HG02571 (cell line): ENCODE measurements around the gene ADGRD1.
A peak's percentile ranks its signal among the peaks of the same experiment; 100 is the strongest.

Source experiments
- ATAC-seq: cut with Tn5 transposase; IDR thresholded peaks from one replicate; pipeline ENCODE4 v1.9.1; 2021; ENCODE audit warnings: mild to moderate bottlenecking, moderate library complexity; ENCODE audit not compliant: unreplicated experiment

Gene ADGRD1

DNA sequence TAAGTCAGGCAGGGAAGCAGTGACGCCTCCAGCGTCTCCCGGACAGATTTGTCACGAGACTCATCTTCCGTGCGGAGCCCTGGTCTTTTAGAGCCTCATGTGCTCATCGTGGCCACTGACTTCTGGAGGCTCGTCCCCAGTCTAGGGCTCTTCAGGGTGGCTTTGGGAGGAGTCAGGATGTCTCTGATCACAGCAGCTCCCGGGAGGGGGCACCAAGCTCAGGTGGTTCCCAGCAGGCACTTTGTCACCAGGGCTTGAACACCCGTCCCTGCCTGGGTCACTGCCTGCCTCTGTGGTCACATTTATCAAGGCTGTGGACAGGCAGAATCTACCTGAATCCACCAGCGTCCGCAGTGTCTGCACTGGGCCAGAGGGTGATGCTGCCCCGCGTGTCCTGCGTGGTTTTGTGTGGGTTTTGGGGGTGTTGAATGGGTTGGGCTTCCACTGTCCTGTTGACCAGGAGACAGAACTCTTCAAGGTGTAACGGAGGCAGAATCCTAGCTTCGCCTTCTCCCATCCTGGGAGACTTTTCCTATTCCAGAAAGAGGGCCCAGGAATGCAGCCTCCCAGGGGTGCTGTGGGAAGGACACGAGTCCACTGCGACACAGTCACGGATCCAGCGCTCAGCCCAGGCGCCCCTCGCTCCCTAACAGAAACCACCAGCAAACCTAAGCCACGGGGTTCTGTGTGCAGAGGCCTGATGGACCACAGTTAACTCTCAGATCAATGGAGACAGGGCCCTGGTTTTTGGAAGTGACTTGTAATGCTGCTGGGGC lies 132.3 kb downstream of the ADGRD1 start:
- ATAC-seq, result no peak

DNA sequence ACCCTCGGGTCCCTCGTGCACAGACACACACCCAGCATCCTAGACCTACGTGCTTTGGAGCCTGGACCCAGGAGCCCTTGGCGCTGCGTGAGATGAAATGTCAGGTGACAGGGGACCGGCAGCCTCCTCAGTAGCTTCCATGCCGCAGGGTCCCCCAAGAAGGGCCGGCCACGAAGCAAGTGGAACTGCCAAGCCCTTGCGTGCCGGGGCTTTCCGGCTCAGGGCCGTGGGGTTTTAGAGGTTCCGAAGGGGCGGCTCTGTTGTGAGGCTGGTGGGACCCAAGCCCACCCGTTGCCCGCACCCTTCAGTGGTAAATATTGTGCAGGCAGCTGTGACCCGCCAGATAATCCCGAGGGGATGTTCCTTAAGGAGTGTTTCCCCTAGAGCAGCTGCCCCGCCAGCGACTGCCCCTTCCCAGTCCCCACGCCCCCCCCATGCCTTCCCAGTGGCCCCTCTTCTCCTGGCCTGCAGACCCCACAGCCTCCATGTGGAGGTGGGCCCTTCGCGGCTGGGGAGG lies 133.7 kb downstream of the ADGRD1 start:
- ATAC-seq, result no peak

GRCh38 chr12:131087991-131088700 lies 134.4 kb downstream of the ADGRD1 start:
- no peak for ATAC-seq

DNA sequence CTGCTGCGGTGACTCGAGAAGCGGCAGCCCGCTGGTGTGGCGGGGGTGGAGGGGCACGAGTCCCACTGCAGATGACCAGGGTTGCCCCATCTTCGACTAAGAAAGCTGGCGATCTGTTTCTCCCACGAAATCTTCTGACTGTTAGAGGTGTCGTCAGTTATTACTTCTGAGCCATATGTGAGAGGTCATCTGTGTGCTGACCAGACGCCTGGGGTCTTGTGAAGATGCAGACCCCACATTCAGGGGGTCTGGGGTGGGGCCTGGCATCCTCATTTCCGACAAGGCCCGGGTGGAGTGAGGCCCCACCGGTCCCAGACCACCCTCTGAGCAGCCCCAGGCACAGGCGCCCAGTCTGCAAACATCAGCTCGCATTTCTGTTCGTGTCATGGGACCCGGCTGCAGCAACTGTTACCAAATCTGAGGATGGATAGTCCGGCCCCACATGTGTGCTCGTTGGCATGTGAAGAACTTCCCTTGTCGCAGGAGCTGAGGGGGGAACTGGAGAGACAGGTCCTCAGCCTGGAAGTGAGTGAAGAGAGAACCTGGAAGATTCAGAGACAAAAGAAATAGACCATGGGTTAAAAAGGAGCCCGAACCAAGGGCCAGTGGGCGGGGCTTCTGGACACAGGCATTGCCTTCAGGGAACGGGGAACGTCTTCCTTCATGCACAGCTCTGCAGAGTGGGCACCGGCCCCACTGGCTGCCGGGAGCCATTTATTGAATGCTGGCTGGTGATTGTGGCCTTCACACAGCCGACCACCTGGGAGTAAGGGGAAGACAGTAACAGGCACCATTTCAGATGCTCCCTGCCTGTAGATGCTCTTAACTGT lies 135.2 kb downstream of the ADGRD1 start:
- ATAC-seq, result no peak

DNA sequence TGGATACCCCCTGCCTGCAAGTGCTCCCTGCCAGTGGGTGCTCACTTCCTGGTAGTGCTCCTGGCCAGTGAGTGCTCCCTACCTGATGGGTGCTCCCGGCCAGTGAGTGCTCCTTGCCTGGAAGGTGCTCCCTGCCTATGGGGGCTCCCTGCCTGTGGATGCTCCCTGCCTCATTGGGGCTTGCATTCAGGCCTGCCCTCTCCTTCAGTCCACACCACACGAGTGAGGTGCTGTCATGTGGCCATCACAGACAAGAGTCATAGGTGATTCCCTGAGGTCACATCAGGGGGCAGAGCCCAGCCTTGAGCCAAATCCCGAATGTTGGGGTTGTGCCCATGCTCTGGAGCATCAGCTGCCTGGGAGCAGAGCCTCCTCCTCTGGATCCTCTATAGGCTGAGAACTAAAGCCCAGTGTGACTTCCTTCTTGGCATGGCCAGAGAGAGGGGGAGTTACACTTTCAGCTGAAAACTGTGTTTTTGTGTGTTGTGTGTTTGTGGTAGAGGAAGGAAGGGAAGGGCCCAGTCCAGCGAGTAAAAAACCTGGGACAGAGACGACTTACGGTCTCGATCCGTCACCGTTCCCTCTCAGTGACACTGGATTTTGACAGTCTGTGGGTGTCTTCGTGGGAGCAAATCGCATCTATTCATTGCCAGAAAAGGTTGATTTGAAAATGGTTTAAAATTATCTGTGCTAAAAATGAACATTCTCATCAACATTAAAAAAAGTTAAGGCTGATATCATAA lies 136.0 kb downstream of the ADGRD1 start:
- ATAC-seq, result no peak

DNA sequence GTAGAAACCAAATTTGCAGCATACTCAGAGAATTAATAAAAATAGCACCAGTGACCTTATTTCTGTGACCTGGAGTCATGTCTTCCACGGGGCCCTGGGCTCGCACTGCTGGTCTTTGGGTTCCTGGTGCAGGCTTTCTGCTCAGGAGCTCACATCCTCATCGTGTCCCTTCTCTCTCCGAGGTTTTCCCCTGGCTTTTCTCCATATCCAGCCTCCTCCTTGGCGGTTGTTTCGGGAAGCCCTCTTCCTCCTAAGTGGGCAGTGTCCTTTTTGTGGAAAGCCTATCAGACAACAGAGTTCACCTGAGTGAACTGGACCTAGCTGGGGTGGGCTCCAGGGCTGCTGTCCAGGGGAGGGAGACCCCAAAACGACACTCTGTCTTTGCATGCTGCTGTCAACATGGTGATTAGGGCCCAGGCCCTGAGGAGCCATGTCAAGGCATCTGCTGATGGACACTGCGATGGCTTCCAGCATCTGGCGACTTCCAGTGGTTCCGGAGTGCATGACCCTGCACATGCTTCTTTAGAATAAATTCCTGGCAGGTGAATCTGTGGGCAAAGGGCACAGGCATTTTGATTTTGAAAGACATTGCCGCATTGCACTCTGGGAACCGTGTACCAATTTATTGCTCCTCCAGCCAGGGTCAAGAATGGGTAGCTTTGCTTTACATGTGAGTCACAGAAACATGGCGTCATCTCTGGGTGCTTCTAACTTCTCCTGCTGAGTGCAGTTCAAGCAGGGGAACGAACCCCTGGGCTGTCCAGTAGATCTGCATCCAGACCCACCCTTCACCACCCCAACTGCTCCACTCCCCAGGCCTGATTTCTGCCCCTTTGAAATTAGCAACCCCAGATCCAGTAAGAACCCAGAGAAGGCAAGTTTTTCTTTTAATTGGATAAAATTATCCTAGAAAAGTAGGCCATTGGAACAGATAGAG lies 136.8 kb downstream of the ADGRD1 start:
- no peak for ATAC-seq

DNA sequence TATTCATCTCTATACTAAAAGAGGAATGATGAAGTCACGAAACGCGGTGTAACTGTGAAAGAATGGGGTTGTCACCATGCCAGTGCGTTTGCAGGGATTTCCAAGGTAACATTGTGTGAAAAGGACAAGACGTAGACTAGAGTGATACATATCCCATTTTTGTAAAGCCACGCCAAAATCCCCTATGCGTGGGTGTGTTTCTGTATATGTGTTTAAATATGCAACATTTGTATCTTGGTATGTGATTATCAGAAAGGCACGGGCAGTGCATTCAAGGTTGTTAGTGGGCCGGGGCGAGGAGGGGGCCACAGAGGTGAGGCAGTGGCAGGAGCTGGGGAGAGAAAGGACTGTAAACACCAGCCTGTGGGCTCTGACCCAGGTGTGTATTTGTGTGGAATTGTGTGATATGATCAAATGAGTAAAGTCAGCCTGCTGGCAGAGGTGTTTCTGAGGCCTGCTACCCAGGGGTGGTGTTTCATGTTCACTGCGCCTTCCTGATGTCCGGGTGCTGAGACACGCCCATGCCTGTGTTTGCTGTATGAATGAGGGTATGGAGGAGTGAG lies 137.8 kb downstream of the ADGRD1 start:
- no peak for ATAC-seq

GRCh38 chr12:131091976-131092691 lies 138.4 kb downstream of the ADGRD1 start:
- ATAC-seq, result no peak

GRCh38 chr12:131092901-131093603 lies 139.3 kb downstream of the ADGRD1 start:
- peak; percentile 61 for ATAC-seq

- no peak for ATAC-seq
Observed at GRCh38 chr12:131093604-131093955, 139.9 kb downstream of the ADGRD1 start.

GRCh38 chr12:131093971-131094830 lies 140.5 kb downstream of the ADGRD1 start:
- ATAC-seq, result no peak

DNA sequence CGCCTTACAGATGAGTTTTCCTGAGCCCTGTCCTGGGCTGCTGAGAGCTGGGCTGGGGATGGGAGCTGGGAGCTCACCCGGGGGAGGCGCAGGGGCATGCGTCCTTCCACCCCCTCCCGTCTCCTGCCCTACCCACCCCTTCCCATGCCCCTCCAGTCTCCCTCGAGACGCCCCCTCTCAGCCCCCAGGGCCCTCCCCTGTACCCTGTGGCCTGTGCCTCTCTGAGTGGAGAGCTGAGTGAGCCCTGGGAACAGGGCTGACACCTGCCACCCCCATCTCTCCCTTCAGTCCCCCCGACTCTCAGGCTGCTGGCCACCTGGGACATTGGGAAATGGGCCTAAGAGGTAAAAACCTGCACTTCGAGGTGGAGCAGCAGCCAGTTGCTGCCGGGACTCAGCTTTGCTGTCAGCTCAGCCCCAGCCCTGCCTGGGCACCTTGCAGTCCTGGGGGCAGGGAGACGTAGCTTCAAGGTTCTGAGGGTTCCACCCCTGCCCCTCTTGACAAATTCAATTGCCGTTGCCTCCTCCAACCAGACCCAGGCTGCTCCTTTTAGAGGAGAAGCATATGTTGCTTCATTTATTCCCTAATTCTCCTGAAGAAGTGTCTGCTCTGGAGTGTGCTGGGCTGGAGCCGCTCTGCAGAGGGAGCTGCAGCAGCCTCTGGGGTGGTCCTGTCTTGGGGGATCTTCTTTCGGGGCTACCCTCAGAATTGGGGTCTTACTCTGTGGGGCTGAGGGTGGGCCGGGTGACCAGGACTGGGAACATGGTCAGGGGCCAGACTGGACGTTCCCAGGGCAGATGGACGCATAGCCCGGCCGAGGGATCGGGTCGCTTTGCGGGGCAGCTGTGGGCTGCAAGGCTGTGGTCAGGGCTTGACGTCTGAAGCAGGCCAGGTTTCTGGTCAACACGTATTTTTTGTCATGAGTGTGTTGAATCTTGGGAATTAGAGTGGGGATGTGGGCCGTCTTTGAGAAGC lies 141.4 kb downstream of the ADGRD1 start:
- no peak for ATAC-seq

DNA sequence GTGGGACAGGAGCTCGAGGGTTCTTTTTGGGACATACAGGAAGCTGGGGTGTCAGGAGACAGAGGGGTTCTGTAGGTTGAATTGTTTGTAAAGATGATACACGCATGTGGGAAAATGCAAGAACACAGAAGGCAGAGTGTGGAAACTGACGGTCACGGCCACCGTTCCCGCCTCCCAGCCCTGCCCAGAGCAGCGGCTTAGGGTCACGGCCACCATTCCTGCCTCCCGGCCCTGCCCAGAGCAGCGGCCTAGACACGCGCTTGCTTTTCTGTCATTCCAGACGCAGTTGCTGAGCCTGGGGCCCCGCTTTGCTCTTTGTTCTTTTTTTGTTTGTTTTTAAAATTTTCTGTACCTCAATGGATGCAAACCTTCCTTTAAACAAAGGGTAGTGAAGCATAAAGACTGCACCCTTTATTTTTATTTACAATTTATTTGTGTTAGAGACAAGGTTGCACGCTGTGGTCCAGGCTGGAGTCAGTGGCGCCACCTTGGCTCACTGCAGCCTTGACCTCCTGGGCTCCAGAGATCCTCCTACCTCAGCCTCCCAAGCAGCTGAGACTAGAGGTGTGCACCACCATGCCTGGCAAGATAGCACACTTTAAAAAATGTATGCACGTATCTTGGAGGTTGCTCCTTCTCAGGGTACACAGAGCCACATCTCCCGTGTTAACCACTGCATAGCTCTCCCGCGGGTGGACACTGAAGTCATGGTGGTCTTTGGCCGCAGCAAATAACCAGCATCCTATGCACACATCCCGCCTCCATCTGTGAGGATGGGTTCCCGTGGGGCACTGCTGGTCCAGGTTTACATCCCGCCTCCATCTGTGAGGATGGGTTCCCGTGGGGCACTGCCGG lies 142.3 kb downstream of the ADGRD1 start:
- ATAC-seq, result no peak

- ATAC-seq, result no peak
Observed at GRCh38 chr12:131096681-131097181, 143.0 kb downstream of the ADGRD1 start.
